ENCODE results near the gene BMP10.

GRCh38 chr2:68865108-68865507 lies 6.1 kb downstream of the BMP10 start:
- TF ChIP-seq GABPA (IDR thresholded peaks at IDR 0.05; ENCODE audit: low read depth, low read length): no peak
- no peak for TF ChIP-seq GABPA (CRISPR knock-in tag; IDR thresholded peaks at IDR 0.05; ENCODE audit: low read depth)
- no peak for TF ChIP-seq RNF219 (CRISPR knock-in tag; IDR thresholded peaks at IDR 0.05)
- no peak for TF ChIP-seq SIN3B (IDR thresholded peaks at IDR 0.05; ENCODE audit: low read length)
- TF ChIP-seq POLR2AphosphoS5 (IDR thresholded peaks at IDR 0.05; ENCODE audit: low read depth, low read length): no peak
- no peak for TF ChIP-seq RELA (CRISPR knock-in tag; IDR thresholded peaks at IDR 0.05)
- no peak for TF ChIP-seq CTCF (CRISPR knock-in tag; IDR thresholded peaks at IDR 0.05)
- TF ChIP-seq IKZF1 (IDR thresholded peaks at IDR 0.05): no peak
- no peak for TF ChIP-seq CBX1 (IDR thresholded peaks at IDR 0.05; ENCODE audit: low read depth)
- no peak for TF ChIP-seq HNF1B (CRISPR knock-in tag; IDR thresholded peaks at IDR 0.05)
- no peak for TF ChIP-seq JUN (CRISPR knock-in tag; IDR thresholded peaks at IDR 0.05)
- TF ChIP-seq SMAD1 (CRISPR knock-in tag; IDR thresholded peaks at IDR 0.05; ENCODE audit: borderline replicate concordance, low read depth): no peak

Data from HepG2 (cell line).